Left lung (tissue), 10 donors: ENCODE results near the gene ZCWPW2. TPM values are rescaled to one million over a fixed set of nuclear protein-coding genes. Genes with fewer than 3 reads are reported as not detected.

ENCODE experiments used
- ATAC-seq: fragments of 200-7000 bp; cut with Tn5 transposase; one replicate; pipeline ENCODE4 v1.9.1; 2020; ENCODE audit warnings: moderate library complexity
- DNase-seq, 4 donors: peaks; one replicate each; pipeline ENCODE4 v3.0.0-alpha.2; 2013 to 2020
- H3K27ac ChIP-seq, 2 donors: fragments of 200-600 bp; sonication (generic) in 1 of 2; one replicate each; pipeline versions ENCODE4 v1.5.0 to v1.8.0; 2020 to 2021
- H3K27me3 ChIP-seq, 2 donors: fragments of 200-600 bp; sonication (generic) in 1 of 2; one replicate each; pipeline versions ENCODE4 v1.5.0 to v1.8.0; 2020 to 2021
- H3K36me3 ChIP-seq, 2 donors: fragments of 200-600 bp; sonication (generic) in 1 of 2; one replicate each; pipeline versions ENCODE4 v1.5.0 to v1.8.0; 2020 to 2021
- H3K4me1 ChIP-seq, 2 donors: fragments of 200-600 bp; one replicate each; pipeline ENCODE4 v1.8.0; 2021
- H3K4me3 ChIP-seq, 2 donors: fragments of 200-600 bp; sonication (generic) in 1 of 2; one replicate each; pipeline versions ENCODE4 v1.5.0 to v1.8.0; 2020 to 2021; ENCODE audit warnings: mild to moderate bottlenecking in 1 of 2
- H3K9me3 ChIP-seq, 2 donors: fragments of 200-600 bp; sonication (generic) in 1 of 2; one replicate each; pipeline versions ENCODE4 v1.5.0 to v1.8.0; 2020 to 2021
- CTCF ChIP-seq, 2 donors: fragments of 200-600 bp; sonication (generic) in 1 of 2; IDR thresholded peaks; one replicate each; pipeline versions ENCODE4 v1.5.0 to v1.8.0; 2021; ENCODE audit warnings: antibody characterized with exemption in 2 of 2
- intact Hi-C, 2 donors: fragments of 100-400 bp; cut with DNase I; formaldehyde crosslinking; loops; one replicate each; pipeline versions ENCODE4 v1.11.2 to v1.14.2; 2022
- polyA plus RNA-seq, 6 donors: library from polyadenylated mRNA; unstranded; fragments of 120-200 nt; gene quantifications; one replicate each; pipeline ENCODE4 v1.2.1, GENCODE V29; 2013; ENCODE audit not compliant: insufficient read length in 6 of 6
- total RNA-seq, 2 donors: library from RNA; stranded (reverse); fragmentation: NEBNext Ultra II Directional; extraction: Animal tissue kit (Norgen Biotek cat#: 25700); gene quantifications; one replicate each; pipeline ENCODE4 v1.2.1, GENCODE V29; 2021
- donor health status: DM: no; HTN: yes; CAD: no.
- donor health status: DM: no; HTN: no; CAD: no.

The ZCWPW2 gene
- total and polyA plus RNA-seq, 8 donors = 0.84 to 3.4 (median 2.3) TPM

- Histone ChIP-seq H3K27me3 (no peaks in the 10 kb centered on the region), H3K4me3 (no peak overlapping the region), H3K27ac (no peak overlapping the region), H3K36me3 (peaks cover 2 to 68% of the 10 kb centered on the region in 2 donors), H3K9me3 (no peaks in the 10 kb centered on the region), H3K4me1 (peaks cover 0 to 8% of the 10 kb centered on the region in 2 donors)
- intact Hi-C loops = loop anchor here in 1 of 2 donors (10.0 kb wide), 1 partner anchor 622 kb away; no protein-coding TSS in a partner anchor
- no peak for TF ChIP-seq CTCF (IDR thresholded peaks at IDR 0.05)
- no peak for ATAC-seq
- no peak for DNase-seq
Measured at GRCh38 chr3:28337230-28337629, 11.3 kb upstream of the ZCWPW2 start.

- peaks cover 22 to 60% of the 10 kb centered on the region in 2 donors for H3K4me1 ChIP-seq
- intact Hi-C loops = no loop called here
- ATAC-seq = no peak
- no peak overlapping the region for H3K4me3 ChIP-seq
- peak overlapping the region in 1 of 2 donors; percentile 14 for H3K27ac ChIP-seq
- H3K9me3 ChIP-seq = no peaks in the 10 kb centered on the region
- peaks cover 0 to 25% of the 10 kb centered on the region in 2 donors for H3K36me3 ChIP-seq
- H3K27me3 ChIP-seq = no peaks in the 10 kb centered on the region
- TF ChIP-seq CTCF (IDR thresholded peaks at IDR 0.05) = no peak
- no peak for DNase-seq
Measured at GRCh38 chr3:28343144-28343543, 5.4 kb upstream of the ZCWPW2 start.

GRCh38 chr3:28345690-28346089 lies 2.8 kb upstream of the ZCWPW2 start:
- no peak for TF ChIP-seq CTCF (IDR thresholded peaks at IDR 0.05)
- Histone ChIP-seq H3K9me3 (no peaks in the 10 kb centered on the region), H3K27ac (no peak overlapping the region), H3K27me3 (no peaks in the 10 kb centered on the region), H3K4me1 (peaks cover 22 to 73% of the 10 kb centered on the region in 2 donors), H3K4me3 (peak overlapping the region in 1 of 2 donors; percentile 69), H3K36me3 (no peaks in the 10 kb centered on the region)
- DNase-seq (no peak), ATAC-seq (no peak)
- intact Hi-C loops = no loop called here

- ATAC-seq (no peak), DNase-seq (peak in 2 of 4 donors; percentile 56 to 65)
- peak overlapping the region; percentile 69 to 74 for H3K4me3 ChIP-seq
- peak overlapping the region; percentile 100 for H3K27ac ChIP-seq
- peaks cover 22 to 66% of the 10 kb centered on the region in 2 donors for H3K4me1 ChIP-seq
- no peak for TF ChIP-seq CTCF (IDR thresholded peaks at IDR 0.05)
- H3K27me3 ChIP-seq = no peaks in the 10 kb centered on the region
- intact Hi-C loops = no loop called here
- peaks cover 0 to 10% of the 10 kb centered on the region in 2 donors for H3K9me3 ChIP-seq
- H3K36me3 ChIP-seq = peaks cover 0 to 4% of the 10 kb centered on the region in 2 donors
Measured at GRCh38 chr3:28347374-28348264, 902 bp upstream of the ZCWPW2 start.

GRCh38 chr3:28348265-28348628 lies 274 bp upstream of the ZCWPW2 start:
- Histone ChIP-seq H3K9me3 (peaks cover 0 to 14% of the 10 kb centered on the region in 2 donors), H3K36me3 (peaks cover 0 to 10% of the 10 kb centered on the region in 2 donors), H3K4me3 (peak overlapping the region; percentile 69 to 74), H3K4me1 (peaks cover 22 to 61% of the 10 kb centered on the region in 2 donors), H3K27me3 (no peaks in the 10 kb centered on the region), H3K27ac (peak overlapping the region; percentile 100)
- intact Hi-C loops = no loop called here
- TF ChIP-seq CTCF (IDR thresholded peaks at IDR 0.05) = no peak
- DNase-seq (peak in 1 of 4 donors; percentile 90), ATAC-seq (peak; percentile 86)
